ENCODE measurements around the gene MLPH.
A peak's percentile ranks its signal among the peaks of the same experiment; 100 is the strongest.

DNA sequence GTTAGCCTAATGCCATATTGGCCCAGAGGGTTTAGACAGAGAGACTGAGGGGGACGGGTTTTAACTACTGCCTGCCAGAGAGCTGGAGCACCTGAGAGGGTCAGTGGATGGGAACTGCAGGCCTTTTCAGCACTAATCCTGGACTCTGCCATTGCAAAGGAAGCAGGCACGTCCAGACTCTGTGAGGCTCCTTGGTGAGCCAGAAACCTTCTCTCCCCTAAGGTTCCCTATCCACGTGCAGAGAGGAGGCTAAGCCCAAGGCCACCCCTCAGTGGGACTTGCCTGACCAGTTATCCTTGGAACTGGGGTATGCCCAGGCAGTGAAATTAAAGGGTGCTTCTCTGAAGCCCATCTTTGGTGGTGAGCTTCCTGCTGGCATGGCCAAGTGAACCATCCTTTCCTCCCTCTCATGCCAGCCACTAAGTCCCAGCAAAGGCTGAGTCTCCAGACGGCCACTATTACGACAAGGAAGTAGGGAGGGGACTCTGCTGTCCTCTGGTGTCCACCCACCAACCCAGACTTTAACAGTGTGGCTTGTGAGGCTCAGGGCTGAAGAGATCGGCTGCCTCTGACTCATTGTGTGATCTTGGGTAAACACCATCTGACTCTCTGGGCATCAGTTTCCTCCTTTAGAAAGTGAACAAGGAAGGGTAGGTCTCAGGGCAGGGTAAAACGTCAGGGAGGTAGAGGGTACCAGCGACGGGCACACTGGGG is 3.9 kb upstream of the MLPH start:
- TF ChIP-seq, protein P1, sequence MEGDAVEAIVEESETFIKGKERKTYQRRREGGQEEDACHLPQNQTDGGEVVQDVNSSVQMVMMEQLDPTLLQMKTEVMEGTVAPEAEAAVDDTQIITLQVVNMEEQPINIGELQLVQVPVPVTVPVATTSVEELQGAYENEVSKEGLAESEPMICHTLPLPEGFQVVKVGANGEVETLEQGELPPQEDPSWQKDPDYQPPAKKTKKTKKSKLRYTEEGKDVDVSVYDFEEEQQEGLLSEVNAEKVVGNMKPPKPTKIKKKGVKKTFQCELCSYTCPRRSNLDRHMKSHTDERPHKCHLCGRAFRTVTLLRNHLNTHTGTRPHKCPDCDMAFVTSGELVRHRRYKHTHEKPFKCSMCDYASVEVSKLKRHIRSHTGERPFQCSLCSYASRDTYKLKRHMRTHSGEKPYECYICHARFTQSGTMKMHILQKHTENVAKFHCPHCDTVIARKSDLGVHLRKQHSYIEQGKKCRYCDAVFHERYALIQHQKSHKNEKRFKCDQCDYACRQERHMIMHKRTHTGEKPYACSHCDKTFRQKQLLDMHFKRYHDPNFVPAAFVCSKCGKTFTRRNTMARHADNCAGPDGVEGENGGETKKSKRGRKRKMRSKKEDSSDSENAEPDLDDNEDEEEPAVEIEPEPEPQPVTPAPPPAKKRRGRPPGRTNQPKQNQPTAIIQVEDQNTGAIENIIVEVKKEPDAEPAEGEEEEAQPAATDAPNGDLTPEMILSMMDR (conservative IDR thresholded peaks at IDR 0.05): peak; percentile 73
- TF ChIP-seq EZH2 (IDR thresholded peaks at IDR 0.05; ENCODE audit: low read depth): no peak

Measured in PC-9 (cell line).